ACHN (cell line): Measurements from ENCODE around the gene CBL.
"Not testable (repeated sequence)": the region's sequence is repeated elsewhere in the genome, so short reads cannot be mapped to it uniquely, and the experiment has no call there.

ENCODE experiments used
- DNase-seq: peaks from one replicate; pipeline ENCODE4 v3.0.0-alpha.2; 2015
- in situ Hi-C: cut with HindIII; loops from 2 replicates; pipeline ENCODE4 v1.10.0; 2017; ENCODE audit warnings: low sequenced_read_pairs, low pct_ligation_motif_present, low pct_unique_long_range_greater_than_20kb

Gene CBL

GRCh38 chr11:119202554-119202953, 3.6 kb upstream of the CBL start:
- in situ Hi-C loops = no loop called here

GRCh38 chr11:119204066-119204465, 2.1 kb upstream of the CBL start:
- in situ Hi-C loops = no loop called here
- DNase-seq = no peak

More at GRCh38 chr11:119202554-119202953, 3.6 kb upstream of the CBL start:
- DNase-seq = no peak

GRCh38 chr11:119205080-119205479, 1.1 kb upstream of the CBL start:
- no peak for DNase-seq
- in situ Hi-C loops = no loop called here

- DNase-seq = peak; percentile 16
- in situ Hi-C loops = no loop called here
Measured at GRCh38 chr11:119206511-119207414, 624 bp downstream of the CBL start.

- in situ Hi-C loops = no loop called here
- DNase-seq = no peak
Measured at GRCh38 chr11:119207415-119207960, 1.3 kb downstream of the CBL start.

- DNase-seq = no peak
- in situ Hi-C loops = no loop called here
Measured at GRCh38 chr11:119209186-119209585, 3.0 kb downstream of the CBL start.

GRCh38 chr11:119210050-119210449, 3.9 kb downstream of the CBL start:
- in situ Hi-C loops = no loop called here
- no peak for DNase-seq

- peak; percentile 86 for DNase-seq
- in situ Hi-C loops = no loop called here
Measured at GRCh38 chr11:119218141-119218878, 12.2 kb downstream of the CBL start.

GRCh38 chr11:119222308-119222707, 16.2 kb downstream of the CBL start:
- DNase-seq = no peak
- in situ Hi-C loops = no loop called here

- no peak for DNase-seq
- in situ Hi-C loops = no loop called here
Measured at GRCh38 chr11:119222891-119223290, 16.8 kb downstream of the CBL start.

- no peak for DNase-seq
- in situ Hi-C loops = no loop called here
Measured at GRCh38 chr11:119223856-119224255, 17.7 kb downstream of the CBL start.

- DNase-seq, in situ Hi-C loops: not testable (repeated sequence)
Measured at GRCh38 chr11:119228535-119229287, 22.6 kb downstream of the CBL start.

GRCh38 chr11:119229288-119229672, 23.1 kb downstream of the CBL start:
- DNase-seq = no peak
- in situ Hi-C loops = no loop called here

- DNase-seq = no peak
Measured at GRCh38 chr11:119229741-119230140, 23.6 kb downstream of the CBL start.

GRCh38 chr11:119236490-119236889, 30.4 kb downstream of the CBL start:
- DNase-seq = no peak
- in situ Hi-C loops = no loop called here

More at GRCh38 chr11:119229741-119230140, 23.6 kb downstream of the CBL start:
- in situ Hi-C loops = no loop called here

GRCh38 chr11:119236891-119237290, 30.8 kb downstream of the CBL start:
- DNase-seq = no peak
- in situ Hi-C loops = no loop called here

GRCh38 chr11:119237515-119237914, 31.4 kb downstream of the CBL start:
- no peak for DNase-seq
- in situ Hi-C loops = no loop called here

- in situ Hi-C loops = no loop called here
- no peak for DNase-seq
Measured at GRCh38 chr11:119248750-119249670, 42.9 kb downstream of the CBL start.
